Breast epithelium (tissue), 4 donors: ENCODE measurements around the gene MADCAM1. TPM values are rescaled to one million over a fixed set of nuclear protein-coding genes. Genes with fewer than 3 reads are reported as not detected.

Source experiments
- DNase-seq, 2 donors: peaks; one replicate each; pipeline ENCODE4 v3.0.0-alpha.2; 2019; ENCODE audit warnings: low spot score in 2 of 2
- H3K27ac ChIP-seq, 2 donors: fragments of 200-600 bp; sonication (generic) in 1 of 2; one replicate each; pipeline ENCODE4 v1.5.1; 2016 to 2019; ENCODE audit warnings: mild to moderate bottlenecking in 1 of 2
- H3K27me3 ChIP-seq, 2 donors: fragments of 200-600 bp; sonication (generic) in 1 of 2; one replicate each; pipeline versions ENCODE4 v1.5.1 to v1.6.0; 2017 to 2019; ENCODE audit warnings: control low read depth in 1 of 2, mild to moderate bottlenecking in 1 of 2
- H3K36me3 ChIP-seq: fragments of 200-600 bp; one replicate; pipeline ENCODE4 v1.5.1; 2019
- H3K4me1 ChIP-seq, 2 donors: fragments of 200-600 bp; sonication (generic); one replicate each; pipeline ENCODE4 v1.5.1; 2016 to 2019; ENCODE audit warnings: control low read depth in 1 of 2
- H3K4me3 ChIP-seq, 3 donors: fragments of 200-600 bp; sonication (generic); 1 replicate in 2 of 3; 2 replicates in 1 of 3; pipeline ENCODE4 v1.5.1; 2016 to 2019; ENCODE audit warnings: mild to moderate bottlenecking in 3 of 3, moderate library complexity in 2 of 3
- H3K9me3 ChIP-seq, 2 donors: fragments of 200-600 bp; sonication (generic) in 1 of 2; one replicate each; pipeline ENCODE4 v1.5.1; 2016 to 2019; ENCODE audit warnings: control low read depth in 1 of 2
- CTCF ChIP-seq, 3 donors: fragments of 450-650 bp; IDR thresholded peaks; one replicate each; pipeline ENCODE4 v1.5.1; 2016 to 2017; ENCODE audit warnings: antibody characterized with exemption in 3 of 3, mild to moderate bottlenecking in 3 of 3, moderate library complexity in 3 of 3
- POLR2A ChIP-seq: fragments of 450-650 bp; IDR thresholded peaks from one replicate; pipeline ENCODE4 v1.6.1; 2016; ENCODE audit warnings: antibody characterized with exemption, mild to moderate bottlenecking, moderate library complexity
- POLR2AphosphoS5 ChIP-seq, 3 donors: sonication (generic); formaldehyde crosslinking; IDR thresholded peaks; one replicate each; pipeline ENCODE4 v1.6.1; 2017; ENCODE audit warnings: antibody characterized with exemption in 3 of 3
- intact Hi-C: fragments of 100-400 bp; cut with DNase I; formaldehyde crosslinking; loops from one replicate; pipeline ENCODE4 v1.15.1; 2023; ENCODE audit warnings: low total_unique reads
- total RNA-seq, 3 donors: library from RNA; depleted of rRNA; stranded (reverse); fragments of >200 nt; gene quantifications; one replicate each; pipeline ENCODE4 v1.1.0, GENCODE V29; 2016

MADCAM1 gene
- total RNA-seq, 3 donors from 2014 or later: 0.66 TPM; not detected in 2

- TF ChIP-seq POLR2A (no peak), CTCF (IDR thresholded peaks at IDR 0.05) (no peak), POLR2AphosphoS5 (IDR thresholded peaks at IDR 0.05) (peak in 2 of 3 donors; percentile 52 to 76)
- Histone ChIP-seq H3K4me3 (peak overlapping the region in 1 of 3 donors; percentile 45), H3K4me1 (no peaks in the 10 kb centered on the region), H3K36me3 (no peaks in the 10 kb centered on the region), H3K9me3 (no peaks in the 10 kb centered on the region), H3K27ac (peak overlapping the region; percentile 54 to 82), H3K27me3 (peaks cover 0 to 13% of the 10 kb centered on the region in 2 donors)
- peak; percentile 64 to 75 for DNase-seq
- intact Hi-C loops: no loop called here
Observed at GRCh38 chr19:485583-486236, 10.6 kb upstream of the MADCAM1 start.

GRCh38 chr19:488505-489417 is 7.5 kb upstream of the MADCAM1 start:
- Histone ChIP-seq H3K4me3 (peak overlapping the region; percentile 93 to 98 (median 95)), H3K36me3 (no peaks in the 10 kb centered on the region), H3K27ac (peak overlapping the region; percentile 92 to 98), H3K9me3 (no peaks in the 10 kb centered on the region), H3K27me3 (peaks cover 0 to 13% of the 10 kb centered on the region in 2 donors), H3K4me1 (no peaks in the 10 kb centered on the region)
- intact Hi-C loops: no loop called here
- no peak for TF ChIP-seq CTCF (IDR thresholded peaks at IDR 0.05)
- peak; percentile 43 to 78 (median 64) for TF ChIP-seq POLR2AphosphoS5 (IDR thresholded peaks at IDR 0.05)
- peak; percentile 53 for TF ChIP-seq POLR2A
- peak; percentile 89 to 98 for DNase-seq

- Histone ChIP-seq H3K4me1 (no peaks in the 10 kb centered on the region), H3K27ac (peak overlapping the region; percentile 92 to 98), H3K4me3 (peak overlapping the region; percentile 93 to 98 (median 95)), H3K9me3 (no peaks in the 10 kb centered on the region), H3K27me3 (peaks cover 0 to 9% of the 10 kb centered on the region in 2 donors), H3K36me3 (no peaks in the 10 kb centered on the region)
- TF ChIP-seq POLR2AphosphoS5 (IDR thresholded peaks at IDR 0.05): no peak
- no peak for TF ChIP-seq POLR2A
- no peak for TF ChIP-seq CTCF (IDR thresholded peaks at IDR 0.05)
- DNase-seq: no peak
- intact Hi-C loops: no loop called here
Observed at GRCh38 chr19:489418-490196, 6.7 kb upstream of the MADCAM1 start.

- H3K36me3 ChIP-seq: no peaks in the 10 kb centered on the region
- peaks cover 3 to 5% of the 10 kb centered on the region in 2 donors for H3K27me3 ChIP-seq
- no peak overlapping the region for H3K4me3 ChIP-seq
- H3K9me3 ChIP-seq: no peaks in the 10 kb centered on the region
- H3K27ac ChIP-seq: no peak overlapping the region
- intact Hi-C loops: no loop called here
- no peak for DNase-seq
- TF ChIP-seq POLR2A (no peak), CTCF (IDR thresholded peaks at IDR 0.05) (no peak), POLR2AphosphoS5 (IDR thresholded peaks at IDR 0.05) (no peak)
- H3K4me1 ChIP-seq: no peaks in the 10 kb centered on the region
Observed at GRCh38 chr19:491146-491741, 5.0 kb upstream of the MADCAM1 start.
